ENCODE data around the gene CRYBB3.

DNA sequence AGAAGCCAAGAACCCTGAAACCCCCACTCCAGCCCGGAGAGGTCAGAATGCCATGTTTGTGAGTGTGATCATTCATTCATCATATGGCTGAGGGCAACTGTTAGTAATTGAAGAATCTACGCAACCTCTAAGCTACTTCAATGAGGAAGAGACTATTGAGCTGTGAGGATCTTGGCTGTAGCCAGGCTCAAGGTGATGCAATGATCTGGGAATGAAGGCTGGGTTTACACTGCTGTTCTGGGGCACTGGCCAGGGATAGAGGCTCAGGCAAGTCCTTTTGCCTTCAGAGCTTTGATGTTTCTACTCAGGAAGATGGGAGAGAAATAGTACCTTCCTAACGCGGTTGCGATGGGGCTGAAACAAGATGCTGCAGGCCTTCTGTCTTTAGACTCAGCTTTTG, 32.6 kb downstream of the CRYBB3 start:
- TF ChIP-seq CTCF (IDR thresholded peaks at IDR 0.05) (no peak), POLR2A (IDR thresholded peaks at IDR 0.05) (no peak)
